ENCODE data around the gene ZNF670. TPM values are rescaled to one million over a fixed set of nuclear protein-coding genes. Genes with fewer than 3 reads are reported as not detected.

ZNF670 gene
- total RNA-seq, 2 donors from 2014 or later: 1.5 to 1.8 TPM

GRCh38 chr1:247107694-247108093 lies 29.1 kb upstream of the ZNF670 start:
- DNase-seq (no peak), ATAC-seq (no peak)
- intact Hi-C loops (cut with DNase I): no loop called here

GRCh38 chr1:247105966-247106365 lies 27.4 kb upstream of the ZNF670 start:
- ATAC-seq: no peak
- DNase-seq: no peak
- intact Hi-C loops (cut with DNase I): no loop called here

GRCh38 chr1:247104965-247105364 lies 26.4 kb upstream of the ZNF670 start:
- intact Hi-C loops (cut with DNase I): no loop called here
- ATAC-seq: no peak
- DNase-seq: no peak

GRCh38 chr1:247103859-247104591 lies 25.4 kb upstream of the ZNF670 start, which contains the start of gene ZNF669:
ZNF669 (minus strand) TSS chr1:247104356; CDS start chr1:247104199, 157 bp downstream.
- DNase-seq: peak; percentile 98
- intact Hi-C loops (cut with DNase I): no loop called here
- peak; percentile 100 for ATAC-seq

- intact Hi-C loops (cut with DNase I): no loop called here
- DNase-seq: no peak
- no peak for ATAC-seq
Observed at GRCh38 chr1:247102381-247102780, 23.8 kb upstream of the ZNF670 start.

- intact Hi-C loops (cut with DNase I): no loop called here
- DNase-seq (no peak), ATAC-seq (no peak)
Observed at GRCh38 chr1:247100676-247101279, 22.2 kb upstream of the ZNF670 start.

- ATAC-seq (no peak), DNase-seq (no peak)
- intact Hi-C loops (cut with DNase I): no loop called here
Observed at GRCh38 chr1:247096958-247097357, 18.3 kb upstream of the ZNF670 start.

GRCh38 chr1:247096544-247096943 lies 17.9 kb upstream of the ZNF670 start:
- no peak for ATAC-seq
- intact Hi-C loops (cut with DNase I): no loop called here

GRCh38 chr1:247096112-247096511 lies 17.5 kb upstream of the ZNF670 start:
- intact Hi-C loops (cut with DNase I): no loop called here

More at GRCh38 chr1:247096544-247096943, 17.9 kb upstream of the ZNF670 start:
- DNase-seq: no peak

GRCh38 chr1:247090455-247090854 lies 11.8 kb upstream of the ZNF670 start:
- intact Hi-C loops (cut with DNase I): no loop called here
- ATAC-seq: no peak
- no peak for DNase-seq

More at GRCh38 chr1:247096112-247096511, 17.5 kb upstream of the ZNF670 start:
- ATAC-seq (no peak), DNase-seq (no peak)

- ATAC-seq (peak in 1 of 2 donors; percentile 27), DNase-seq (no peak)
- intact Hi-C loops (cut with DNase I): no loop called here
Observed at GRCh38 chr1:247089616-247090375, 11.2 kb upstream of the ZNF670 start.

GRCh38 chr1:247088967-247089366 lies 10.4 kb upstream of the ZNF670 start:
- DNase-seq (no peak), ATAC-seq (no peak)
- intact Hi-C loops (cut with DNase I): no loop called here

- intact Hi-C loops (cut with DNase I): no loop called here
- DNase-seq: no peak
- peak in 1 of 2 donors; percentile 11 for ATAC-seq
Observed at GRCh38 chr1:247087256-247087655, 8.6 kb upstream of the ZNF670 start.

- ATAC-seq: no peak
- intact Hi-C loops (cut with DNase I): no loop called here
- DNase-seq: no peak
Observed at GRCh38 chr1:247085310-247085709, 6.7 kb upstream of the ZNF670 start.

GRCh38 chr1:247084771-247085170 lies 6.2 kb upstream of the ZNF670 start:
- intact Hi-C loops (cut with DNase I): no loop called here
- no peak for ATAC-seq

GRCh38 chr1:247079141-247079874 lies 697 bp upstream of the ZNF670 start:
- intact Hi-C loops (cut with DNase I): no loop called here
- ATAC-seq (no peak), DNase-seq (no peak)

More at GRCh38 chr1:247084771-247085170, 6.2 kb upstream of the ZNF670 start:
- DNase-seq: no peak

- ATAC-seq: no peak
- no peak for DNase-seq
- intact Hi-C loops (cut with DNase I): no loop called here
Observed at GRCh38 chr1:247077876-247078257, 744 bp downstream of the ZNF670 start.

GRCh38 chr1:247077213-247077612 lies 1.4 kb downstream of the ZNF670 start:
- intact Hi-C loops (cut with DNase I): no loop called here
- ATAC-seq (no peak), DNase-seq (no peak)

- intact Hi-C loops (cut with DNase I): no loop called here
- no peak for DNase-seq
- ATAC-seq: no peak
Observed at GRCh38 chr1:247070645-247071044, 8.0 kb downstream of the ZNF670 start.

All from left cardiac atrium (tissue), 4 donors.